ENCODE data around the gene FGD5.
"Not testable (repeated sequence)": the region's sequence is repeated elsewhere in the genome, so short reads cannot be mapped to it uniquely, and the experiment has no call there.

FGD5 gene

DNA sequence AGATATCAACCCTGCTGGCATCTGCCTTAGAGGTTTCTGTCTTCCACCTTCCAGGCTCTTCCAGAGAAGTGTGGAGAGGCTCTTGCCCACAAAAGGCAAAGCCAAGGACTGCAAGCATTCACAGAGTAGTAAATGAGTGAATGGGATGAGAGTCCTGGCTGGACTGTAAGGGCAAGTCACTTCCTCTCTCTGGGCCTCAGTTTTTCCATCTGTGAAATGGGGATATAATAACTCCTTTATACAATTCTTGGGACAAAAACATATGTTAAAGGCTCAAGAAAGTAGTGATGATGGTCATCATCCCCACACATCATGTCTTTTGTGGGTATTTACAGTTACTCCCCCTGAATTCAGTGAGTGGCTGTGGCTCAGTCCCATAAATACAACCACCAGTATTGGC lies 10.7 kb upstream of the FGD5 start:
- no peak for DNase-seq

DNA sequence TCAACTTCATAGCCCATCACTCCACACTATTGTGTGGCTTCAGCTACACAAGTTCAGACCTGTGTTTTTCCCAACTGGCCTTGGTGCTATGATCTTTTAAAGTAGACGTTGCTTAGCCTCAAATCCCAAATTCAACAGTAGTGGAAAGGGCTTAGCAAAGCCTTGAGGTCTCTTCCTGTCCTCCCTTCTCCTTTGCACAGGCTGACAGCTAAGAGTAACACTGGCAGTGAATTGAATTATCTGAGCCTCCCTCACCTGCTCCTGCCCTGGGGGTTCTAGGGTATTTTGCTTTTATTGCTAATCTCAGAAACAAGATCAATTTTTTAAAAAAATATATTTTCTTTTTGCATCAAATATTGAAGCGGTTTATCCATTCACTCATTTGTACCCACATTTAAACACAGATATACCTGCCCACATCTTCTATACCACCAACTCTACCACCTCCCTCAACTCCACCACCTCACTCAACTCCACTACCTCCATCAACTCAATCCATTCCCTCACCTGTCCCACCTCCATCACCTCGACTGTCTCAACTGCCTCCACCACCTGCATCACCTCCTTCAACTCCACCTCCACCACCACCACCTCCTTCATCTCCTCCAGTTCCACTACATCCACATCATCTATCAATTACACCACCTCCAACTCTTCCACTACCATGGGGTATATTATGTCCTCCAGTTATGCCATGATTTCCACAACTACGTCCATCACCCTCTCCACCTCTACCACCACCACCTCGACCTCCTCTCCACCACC lies 10.1 kb upstream of the FGD5 start:
- DNase-seq: no peak

DNA sequence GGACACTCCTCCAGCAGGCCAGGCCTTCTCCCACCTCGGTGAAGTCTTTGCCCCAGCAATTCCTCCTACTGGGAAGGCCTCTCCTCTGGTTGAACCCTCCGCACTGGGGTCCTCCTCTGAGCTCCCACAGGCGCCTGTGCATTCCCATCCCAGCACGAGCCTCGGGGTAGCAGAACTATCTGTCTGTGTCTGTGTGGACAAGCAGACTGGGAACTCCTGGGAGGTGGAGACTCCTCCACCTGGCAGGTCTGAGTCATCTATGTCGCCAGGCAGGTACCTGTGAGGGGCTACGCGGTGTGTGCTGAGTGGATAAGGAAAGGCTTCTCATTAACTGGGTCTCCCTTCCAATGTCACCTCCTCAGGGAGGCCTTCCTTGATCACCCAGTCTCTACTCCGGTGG lies 9.2 kb upstream of the FGD5 start:
- DNase-seq: not testable (repeated sequence)

DNA sequence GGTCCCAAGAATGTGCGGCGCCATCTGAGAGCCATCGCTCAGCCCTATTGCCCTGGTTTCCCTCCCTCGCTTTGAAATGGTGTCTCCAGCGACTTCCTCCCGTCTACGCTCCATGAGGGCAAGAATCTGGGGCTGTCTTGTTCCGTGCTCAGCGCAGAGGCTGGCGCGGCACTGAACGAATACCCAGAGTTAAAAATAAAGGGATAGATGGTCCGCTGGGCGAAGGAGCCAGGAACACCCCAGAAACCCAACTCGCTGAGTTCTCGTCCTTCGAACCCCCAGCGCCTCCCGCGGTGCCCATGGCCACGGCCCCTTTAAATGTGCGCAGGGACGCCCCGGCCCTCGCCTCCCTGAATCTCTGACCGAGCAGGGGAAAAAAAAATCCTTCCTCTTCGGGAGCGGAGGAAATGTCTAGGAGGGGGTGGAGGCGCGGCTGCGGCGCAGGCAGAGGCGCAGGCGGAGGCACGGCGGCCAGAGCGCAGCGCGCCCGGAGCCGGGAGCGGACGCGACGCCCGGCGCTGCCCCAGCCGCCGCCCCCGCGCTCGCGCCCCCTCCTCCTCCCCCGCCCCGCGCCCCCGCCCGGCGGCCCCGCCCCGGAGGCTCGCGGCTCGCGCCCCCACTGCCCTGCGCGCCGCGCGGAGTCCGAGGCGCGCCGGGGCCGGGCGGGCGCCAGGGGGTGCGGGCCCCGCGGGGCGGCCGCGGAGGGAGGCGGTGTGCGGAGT lies 8.5 kb upstream of the FGD5 start:
- DNase-seq: no peak

DNA sequence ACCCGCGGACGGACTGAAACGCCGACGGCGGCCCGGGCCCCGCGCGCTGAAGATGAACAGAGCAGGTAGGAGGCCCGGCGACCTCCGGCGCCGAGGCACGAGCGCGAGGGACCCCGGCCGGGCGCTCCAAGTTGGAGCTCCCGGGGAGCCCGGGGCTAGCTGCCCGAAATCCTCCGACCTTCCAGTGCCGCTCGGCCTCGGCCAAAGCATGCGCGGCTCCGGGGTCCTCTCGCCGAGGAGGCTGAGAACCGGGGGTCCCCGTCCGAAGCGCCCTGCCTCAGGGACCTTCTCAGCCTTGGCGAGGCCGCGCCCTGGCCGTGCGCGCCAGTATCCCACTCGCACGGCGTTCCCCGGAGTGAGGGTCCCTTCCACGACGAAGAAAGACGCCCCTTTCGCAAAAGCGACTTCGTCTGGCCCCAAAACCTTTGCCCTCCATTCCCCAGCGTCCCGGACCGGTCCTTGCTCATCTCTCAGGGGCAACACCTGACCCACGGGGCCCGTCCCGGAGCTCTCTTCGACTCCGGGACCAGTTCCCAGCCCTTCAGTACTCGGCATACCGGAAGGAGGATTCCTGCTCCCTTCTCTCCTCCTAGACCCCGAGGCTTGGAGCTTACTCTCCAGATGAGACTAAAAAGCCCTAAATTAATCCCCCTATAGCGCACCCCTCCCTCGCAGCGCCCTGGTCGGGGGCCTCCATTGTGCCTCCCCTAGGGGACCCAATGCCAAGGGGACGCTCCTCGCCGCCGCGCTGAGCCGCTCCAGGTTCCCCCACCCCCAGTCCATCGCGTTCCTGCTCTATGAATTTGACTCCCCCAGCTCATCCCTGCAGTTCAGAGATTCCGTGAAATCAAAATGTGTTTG lies 7.7 kb upstream of the FGD5 start:
- no peak for DNase-seq

DNA sequence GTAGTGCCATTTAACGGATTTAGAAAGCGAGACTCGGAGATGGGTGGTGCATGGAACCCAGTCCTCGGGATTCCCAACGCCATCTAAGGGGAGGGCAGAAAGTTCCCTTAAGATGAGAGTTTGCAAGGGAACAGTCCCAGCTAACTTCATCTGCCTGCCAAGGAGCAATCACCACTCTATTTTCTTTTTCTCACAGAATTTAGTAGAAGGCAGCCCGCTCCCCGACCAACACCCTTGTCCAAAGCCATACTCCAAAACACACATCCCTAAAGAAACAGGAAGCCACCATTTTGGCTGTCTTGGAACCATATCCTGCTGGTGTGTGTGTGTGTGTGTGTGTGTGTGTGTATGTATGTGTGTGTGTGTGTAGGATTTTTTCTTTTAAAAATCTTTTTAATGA lies 7.1 kb upstream of the FGD5 start:
- DNase-seq: no peak

DNA sequence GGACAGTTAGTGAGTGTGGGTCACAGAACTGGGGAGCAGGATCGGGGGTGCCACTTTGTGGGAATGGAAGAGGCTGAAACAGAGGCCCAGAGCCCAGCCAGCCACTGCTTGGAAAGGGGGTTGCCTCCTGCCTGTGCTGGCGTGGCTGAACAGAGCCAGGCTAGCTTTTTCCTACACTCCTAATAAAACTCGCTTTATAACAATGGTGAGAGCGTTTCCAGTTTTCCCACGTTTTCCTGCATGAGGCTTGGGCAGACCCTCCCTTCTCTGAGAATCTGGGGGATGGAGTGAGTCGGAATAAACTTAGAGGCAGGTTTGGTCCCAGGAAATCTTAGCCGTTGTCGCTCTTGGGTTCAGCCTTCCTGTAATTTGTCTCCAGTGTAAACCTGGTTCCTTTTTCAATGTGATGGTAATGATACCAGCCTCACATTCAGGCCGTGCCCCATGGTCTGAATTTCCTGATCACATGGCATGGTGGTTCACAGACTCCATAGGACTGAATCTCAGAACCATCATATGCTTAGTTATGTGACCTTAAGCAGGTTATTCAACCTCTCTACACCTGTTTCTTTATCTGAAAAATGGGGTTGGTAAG lies 6.5 kb upstream of the FGD5 start:
- DNase-seq: no peak

DNA sequence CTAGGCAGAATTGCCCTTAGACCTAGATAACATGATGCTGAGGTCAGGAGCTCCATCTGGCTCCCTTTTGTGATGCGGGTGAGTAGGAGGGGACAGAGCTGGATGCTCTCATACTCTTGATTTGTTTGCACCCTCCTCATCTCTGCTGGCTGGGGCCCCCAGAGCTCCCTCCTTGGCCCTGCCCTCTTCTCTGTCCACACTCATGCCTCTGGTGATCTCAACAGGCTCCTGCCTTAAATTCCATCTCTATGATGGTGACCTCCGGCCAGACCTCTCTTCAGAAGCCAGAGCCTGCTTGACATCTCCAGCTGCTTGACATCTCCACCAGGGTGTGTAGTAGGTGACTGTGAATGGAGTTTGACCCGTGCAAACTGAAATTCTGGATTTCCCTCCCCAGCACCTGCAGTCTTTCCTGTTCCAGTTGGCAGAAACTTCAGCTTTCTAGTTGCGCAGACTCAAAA lies 4.3 kb upstream of the FGD5 start:
- no peak for DNase-seq

DNA sequence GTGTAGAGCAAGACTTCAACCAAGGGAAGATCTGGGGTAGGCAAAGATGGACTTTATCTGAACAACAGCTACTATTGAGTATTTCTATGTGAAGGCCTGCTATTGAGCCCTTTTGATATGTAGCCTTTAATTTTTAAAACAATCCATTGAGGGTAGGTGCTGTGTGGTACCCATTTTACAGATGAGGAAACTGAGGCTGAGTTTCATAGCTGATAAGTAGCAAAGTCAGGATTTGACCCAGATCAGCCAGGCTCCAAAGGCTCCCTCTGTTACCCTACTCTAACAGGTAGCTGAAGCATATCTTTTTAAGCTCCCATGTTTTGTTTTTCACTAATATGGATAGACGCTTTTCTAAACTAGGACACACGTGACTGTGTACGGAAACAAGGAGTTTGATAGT lies 2.4 kb upstream of the FGD5 start:
- no peak for DNase-seq

DNA sequence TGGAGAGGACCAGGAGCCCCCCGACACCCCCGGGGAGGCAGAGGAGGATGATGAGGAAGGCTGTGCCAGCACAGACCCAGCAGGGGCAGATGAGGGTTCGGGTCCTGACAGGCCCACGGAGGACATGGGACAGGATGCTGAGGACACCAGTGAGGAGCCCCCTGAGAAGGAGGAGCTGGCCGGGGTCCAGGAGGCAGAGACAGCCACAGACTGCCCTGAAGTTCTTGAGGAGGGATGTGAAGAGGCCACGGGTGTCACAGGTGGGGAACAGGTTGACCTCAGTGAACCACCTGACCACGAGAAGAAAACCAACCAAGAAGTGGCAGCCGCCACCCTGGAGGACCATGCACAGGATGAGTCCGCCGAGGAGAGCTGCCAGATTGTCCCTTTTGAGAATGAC lies 909 bp downstream of the FGD5 start:
- DNase-seq: no peak

DNA sequence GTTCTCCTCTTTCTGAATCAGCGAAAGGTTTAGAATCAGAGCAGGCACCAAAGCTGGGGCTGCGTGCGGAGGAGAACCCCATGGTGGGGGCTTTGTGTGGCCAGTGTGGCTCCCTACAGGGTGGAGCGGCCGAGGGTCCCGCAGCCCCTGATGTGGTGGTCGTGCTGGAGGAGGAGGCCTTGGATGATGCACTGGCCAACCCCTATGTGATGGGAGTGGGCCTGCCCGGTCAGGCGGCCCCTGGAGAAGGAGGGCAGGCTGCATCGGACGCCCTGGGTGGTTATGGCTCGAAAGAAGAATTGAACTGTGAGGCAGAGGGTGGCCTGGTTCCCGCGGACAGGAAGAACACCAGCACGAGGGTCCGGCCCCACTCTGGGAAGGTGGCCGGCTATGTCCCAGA lies 1.4 kb downstream of the FGD5 start:
- no peak for DNase-seq

DNA sequence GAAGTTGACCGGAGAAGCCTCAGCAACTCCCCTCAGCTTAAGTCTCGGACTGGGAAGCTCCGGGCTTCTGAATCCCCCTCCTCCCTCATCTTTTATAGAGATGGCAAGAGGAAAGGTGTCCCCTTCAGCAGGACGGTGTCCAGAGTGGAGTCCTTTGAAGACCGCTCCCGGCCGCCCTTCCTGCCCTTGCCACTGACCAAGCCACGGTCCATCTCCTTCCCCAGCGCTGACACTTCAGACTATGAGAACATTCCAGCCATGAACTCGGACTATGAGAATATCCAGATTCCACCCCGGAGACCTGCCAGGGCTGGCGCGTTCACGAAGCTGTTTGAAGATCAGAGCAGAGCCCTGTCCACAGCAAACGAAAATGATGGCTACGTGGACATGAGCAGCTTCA lies 2.4 kb downstream of the FGD5 start:
- no peak for DNase-seq

DNA sequence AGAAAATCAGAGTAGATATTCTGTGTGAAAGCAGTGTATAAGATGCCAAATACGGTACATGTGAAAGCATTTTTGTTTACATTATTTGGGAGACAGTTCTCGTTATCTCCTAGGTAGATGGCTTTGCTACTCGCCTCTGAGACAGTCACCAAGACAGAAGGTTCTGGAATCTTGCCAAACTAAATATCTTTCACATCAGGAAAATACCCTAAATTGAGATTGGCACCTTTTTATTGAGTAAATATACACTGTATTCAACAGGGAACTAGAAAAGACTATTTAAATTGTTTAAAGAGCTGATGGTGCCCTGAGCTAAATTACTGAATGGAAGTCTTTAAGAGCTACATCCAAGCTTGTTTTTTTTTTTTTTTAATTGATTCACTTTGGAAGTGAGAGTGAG lies 3.4 kb downstream of the FGD5 start:
- DNase-seq: no peak

DNA sequence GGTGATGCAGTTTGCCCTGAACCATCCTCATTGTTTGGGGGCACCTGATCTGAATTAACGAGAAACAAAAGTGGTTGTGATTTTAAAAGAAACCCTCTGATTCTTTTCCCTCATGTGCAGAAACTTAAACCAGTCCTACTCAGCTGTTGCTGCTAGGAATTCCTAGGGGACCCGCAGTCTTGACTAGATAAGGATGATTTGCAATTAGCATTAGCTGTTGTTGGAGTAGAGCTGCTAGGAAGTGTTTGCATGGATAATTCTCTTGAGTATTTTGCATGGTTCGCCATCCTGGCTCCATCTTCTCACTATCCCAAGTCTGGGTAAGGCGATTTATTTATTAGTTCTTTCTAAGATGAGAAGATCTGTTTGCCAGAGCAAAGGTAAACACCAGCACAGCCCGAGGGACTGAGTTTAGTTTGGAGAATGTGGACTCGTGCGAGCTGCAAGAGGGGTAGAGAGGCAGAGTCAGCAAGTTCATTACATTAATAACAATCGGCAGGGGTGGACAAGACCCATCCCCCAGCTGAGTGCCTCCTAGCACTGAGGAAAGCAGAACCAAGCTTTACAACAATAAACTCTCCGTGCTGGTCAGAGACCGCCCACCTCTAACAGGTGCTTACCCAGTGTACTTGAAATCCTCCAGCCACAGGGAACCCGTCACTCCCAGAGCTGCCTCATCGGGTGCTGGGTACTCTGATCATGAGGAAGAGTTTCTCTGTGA lies 4.1 kb downstream of the FGD5 start:
- DNase-seq: no peak

DNA sequence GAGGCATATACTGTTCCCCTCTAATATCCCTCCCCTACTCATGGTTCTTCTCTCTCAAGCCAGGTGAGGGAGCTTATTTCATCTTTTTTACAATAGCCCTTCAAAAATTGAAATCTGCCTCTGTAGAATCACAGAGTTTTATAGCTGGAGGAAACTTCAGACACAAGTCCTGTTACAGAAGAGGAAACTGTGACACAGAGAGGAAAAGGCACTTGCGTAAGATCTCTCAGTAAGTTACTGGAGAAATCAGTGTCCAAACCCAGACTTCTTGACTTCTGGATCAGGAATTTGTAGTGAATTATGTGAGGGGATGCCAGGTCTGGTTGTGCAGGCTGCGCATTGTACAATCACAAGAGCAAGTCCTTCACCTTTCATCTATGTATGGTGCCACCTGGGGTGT lies 4.6 kb downstream of the FGD5 start:
- no peak for DNase-seq

DNA sequence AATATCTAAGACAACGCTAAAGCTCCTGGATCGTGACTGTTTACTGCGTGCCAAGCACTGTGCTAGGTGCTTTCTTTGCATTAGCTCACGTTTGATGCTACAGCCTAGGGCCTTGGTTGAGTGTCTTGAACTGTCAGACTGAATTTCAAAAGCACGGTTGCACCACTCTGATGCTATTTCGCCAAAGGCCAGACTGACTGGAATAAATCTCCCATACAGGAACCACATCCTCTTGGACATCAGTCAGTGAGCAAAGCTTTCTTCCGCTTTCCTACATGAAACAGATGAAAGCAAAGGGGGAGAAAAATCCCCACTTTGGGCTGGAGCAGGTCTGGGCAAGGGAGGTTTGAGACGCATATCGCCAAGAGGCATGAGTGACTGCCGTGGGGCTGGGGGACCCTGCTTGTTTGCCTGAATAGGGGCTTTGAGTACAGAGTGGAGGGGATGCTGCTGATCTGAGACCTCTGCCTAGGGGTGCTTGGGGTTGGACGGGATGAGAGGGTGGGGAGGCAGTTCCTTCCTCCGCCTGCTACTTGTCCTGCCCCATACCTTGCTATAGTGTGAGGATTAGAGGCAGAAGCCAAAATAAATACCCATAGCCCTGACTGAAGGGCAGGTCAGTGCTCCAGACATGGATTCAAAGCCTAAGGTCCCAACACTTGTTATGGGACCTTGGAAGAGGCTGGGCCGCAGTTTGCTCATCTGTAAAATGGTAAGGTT lies 5.3 kb downstream of the FGD5 start:
- DNase-seq: no peak

DNA sequence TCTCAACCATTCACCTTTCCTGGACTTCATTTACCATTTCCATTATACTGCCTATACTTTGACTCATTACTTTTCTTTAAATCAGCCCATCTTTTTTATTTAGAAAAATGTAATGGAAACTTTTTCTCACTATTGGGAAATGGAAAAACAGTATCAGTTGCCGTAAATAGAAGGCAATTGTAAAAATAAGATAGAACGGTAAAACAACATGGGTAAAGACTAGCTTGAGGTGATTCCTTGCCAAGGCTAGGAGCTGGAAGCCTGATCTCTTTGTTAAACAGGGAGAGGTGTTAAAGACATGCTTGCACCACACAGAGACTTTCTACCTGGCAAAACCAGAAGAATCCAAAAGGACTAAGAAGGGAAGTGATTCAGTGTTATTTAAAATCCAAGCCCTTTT lies 5.9 kb downstream of the FGD5 start:
- no peak for DNase-seq

DNA sequence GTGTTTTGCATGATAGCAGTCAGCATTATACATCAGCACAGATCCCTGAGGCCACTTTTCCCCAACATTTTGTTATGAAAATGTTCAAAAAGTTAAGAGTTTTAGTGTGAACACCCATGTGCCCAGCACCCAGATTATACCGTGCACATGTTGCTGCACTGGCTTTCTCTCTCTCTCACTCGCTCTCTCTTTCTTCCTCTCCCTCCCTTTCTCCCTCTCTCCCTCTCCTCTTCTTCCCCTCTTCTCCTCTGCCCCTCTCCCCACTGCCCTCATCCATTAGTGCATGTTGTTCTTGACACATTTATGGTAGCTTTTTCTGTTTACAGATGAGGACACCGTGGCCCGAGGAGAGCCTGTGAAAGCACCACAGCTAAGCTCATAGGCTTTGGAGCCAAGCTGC lies 7.3 kb downstream of the FGD5 start:
- DNase-seq: no peak

DNA sequence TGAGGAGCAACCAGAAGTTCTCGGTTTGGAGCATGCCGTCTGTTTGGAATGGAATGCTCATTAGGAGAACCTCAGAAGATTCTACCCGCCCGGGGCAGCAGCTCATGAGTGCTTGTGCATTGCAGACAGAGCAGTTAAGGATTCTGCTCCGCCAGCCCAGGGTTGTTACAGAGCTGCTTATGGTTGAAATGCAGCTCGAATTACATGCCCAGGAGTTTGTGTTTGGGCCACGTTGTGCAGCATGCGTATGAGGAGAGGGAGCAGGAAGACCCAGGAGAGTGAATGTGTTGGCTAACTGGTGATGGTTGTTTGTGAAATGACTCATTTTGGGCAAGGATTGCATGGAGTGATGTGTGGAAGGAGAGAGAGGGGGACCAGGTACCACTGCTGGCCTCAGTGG lies 9.0 kb downstream of the FGD5 start:
- no peak for DNase-seq

DNA sequence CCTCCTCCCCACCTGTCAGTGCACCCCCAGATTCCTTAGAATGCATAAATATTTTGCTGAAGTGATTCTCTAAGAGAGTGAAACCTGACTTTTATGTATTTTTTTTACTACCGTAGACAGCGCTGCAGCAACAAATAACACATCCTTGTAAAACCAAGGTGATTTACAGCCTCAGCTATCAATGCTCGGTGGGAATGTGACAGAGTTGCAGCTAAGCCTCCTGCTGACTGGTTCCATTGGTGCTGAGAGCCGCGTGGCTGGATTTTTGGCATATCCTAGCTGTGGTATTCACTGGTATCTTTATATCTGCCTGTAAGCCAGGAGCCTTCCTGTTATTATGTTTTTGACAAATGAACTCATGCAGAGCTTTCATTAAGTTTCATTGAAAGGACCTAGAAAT lies 11.0 kb downstream of the FGD5 start:
- DNase-seq: no peak

DNA sequence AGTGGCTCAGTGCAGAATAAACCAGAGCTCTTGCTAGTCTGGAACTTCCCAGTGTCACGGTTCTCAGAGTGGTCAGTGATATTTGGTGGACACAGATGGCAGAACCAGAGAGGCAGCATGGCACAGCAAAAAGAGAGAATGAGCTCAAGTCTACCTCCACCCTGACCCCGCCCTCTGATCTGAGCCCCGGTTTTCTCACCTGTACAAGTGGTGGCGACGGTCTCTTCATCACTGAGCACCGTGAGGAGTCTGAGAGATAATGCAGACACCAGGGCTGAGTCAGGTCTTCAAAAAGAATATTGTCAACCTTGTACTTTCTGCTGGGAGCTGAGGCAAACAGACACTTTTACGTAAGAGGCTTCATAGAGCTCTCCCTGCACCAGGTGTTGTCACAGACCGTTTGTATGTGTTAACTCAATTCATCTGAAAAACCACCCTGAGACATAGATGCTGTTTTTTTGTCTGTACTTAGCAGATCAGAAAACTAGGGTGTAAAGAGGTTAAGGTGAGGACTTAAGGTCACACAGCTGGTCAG lies 13.2 kb downstream of the FGD5 start:
- DNase-seq: no peak
